ENCODE results near the gene CFAP73. TPM values are rescaled to one million over a fixed set of nuclear protein-coding genes. Genes with fewer than 3 reads are reported as not detected.

The CFAP73 gene
- total and polyA plus RNA-seq, 2 of the 8 experiments (the other 6 are each of a cell fraction or from before 2014, with no cell fraction given), result 0.45 to 0.56 TPM

- H3K27ac ChIP-seq (ENCODE audit: low read depth, low read length), result peak overlapping the region; percentile 84
- no peak for FAIRE-seq
- TF ChIP-seq RBBP5 (IDR thresholded peaks at IDR 0.05; ENCODE audit: borderline replicate concordance, low read depth, low read length) (peak; percentile 73; the same call in 1 of the 2 replicates), SIN3A (conservative IDR thresholded peaks at IDR 0.05 in 1 of 2, IDR thresholded peaks at IDR 0.05 in 1 of 2; ENCODE audit: low read depth in 1 of 2, low read length in 2 of 2) (peak in 1 of 2 experiments; percentile 42; a peak in 1 of 4 replicates), SUZ12 (IDR thresholded peaks at IDR 0.05; ENCODE audit: low read length) (no peak), KDM5A (IDR thresholded peaks at IDR 0.05; ENCODE audit: low read length) (no peak), CHD2 (IDR thresholded peaks at IDR 0.05; ENCODE audit: low read length) (peak; percentile 73), NANOG (IDR thresholded peaks at IDR 0.05; ENCODE audit: insufficient read depth, low read depth, low read length, poor library complexity, severe bottlenecking) (no peak), SIX5 (IDR thresholded peaks at IDR 0.05; ENCODE audit: low read depth, low read length) (no peak), CTBP2 (IDR thresholded peaks at IDR 0.05; ENCODE audit: borderline replicate concordance, insufficient read depth, insufficient read length, low read length) (no peak), EZH2 (IDR thresholded peaks at IDR 0.05; ENCODE audit: low read depth, low read length, severe bottlenecking) (no peak), GTF2F1 (IDR thresholded peaks at IDR 0.05; ENCODE audit: borderline replicate concordance, low read depth, low read length) (no peak), CEBPB (IDR thresholded peaks at IDR 0.05; ENCODE audit: low read depth, low read length) (no peak), SP1 (IDR thresholded peaks at IDR 0.05; ENCODE audit: low read depth, low read length) (peak; percentile 89), RNF2 (IDR thresholded peaks at IDR 0.05; ENCODE audit: borderline replicate concordance, low read depth, low read length, missing control alignments, poor library complexity, severe bottlenecking) (no peak)
Measured at GRCh38 chr12:113184900-113185179, 35.3 kb downstream of the CFAP73 start.

More at GRCh38 chr12:113184900-113185179, 35.3 kb downstream of the CFAP73 start:
- H2AK5ac ChIP-seq (ENCODE audit: low read depth, low read length), result no peak overlapping the region
- peak overlapping the region; percentile 75 to 90 (median 80) for H3K4me3 ChIP-seq (ENCODE audit: extremely low read depth in 1 of 4, insufficient read depth in 2 of 4, low read depth in 3 of 4, low read length in 4 of 4)
- no peak overlapping the region for H2BK20ac ChIP-seq (ENCODE audit: low read length)
- no peak overlapping the region for H3K14ac ChIP-seq (ENCODE audit: insufficient read length)
- peak; percentile 61 to 89 for DNase-seq (ENCODE audit: low read depth in 1 of 2, low spot score in 2 of 2)
- H3K27me3 ChIP-seq (replicated peaks in 1 of 4; ENCODE audit: control insufficient read depth in 3 of 4, extremely low read depth in 1 of 4, insufficient read depth in 3 of 4, low read length in 3 of 4), result no peaks in the 10 kb centered on the region
- ChIA-PET POLR2A (ENCODE audit: partially characterized antibody) (interaction anchor here (0.6 to 5.1 kb wide), 19 partner anchors 7 to 198 kb away, joined by 3 to 30 read pairs (median 5); partner anchors contain the start of genes CFAP73 and TPCN1), CTCF (ENCODE audit: partially characterized antibody) (interaction anchor here (1.3 to 2.4 kb wide), 3 partner anchors 10 to 241 kb away, joined by 3 to 12 read pairs (median 3); no protein-coding TSS in a partner anchor)
- peak overlapping the region; percentile 63 to 72 for H3K4me2 ChIP-seq (ENCODE audit: insufficient read depth in 1 of 2, low read depth in 2 of 2, low read length in 2 of 2)
- H2BK12ac ChIP-seq (ENCODE audit: low read depth, low read length), result no peak overlapping the region
- H4K20me1 ChIP-seq (replicated peaks in 1 of 2; ENCODE audit: control insufficient read depth in 1 of 2, insufficient read depth in 2 of 2, low read length in 2 of 2), result peaks cover 2 to 13% of the 10 kb centered on the region in 2 experiments
- H2BK5ac ChIP-seq (ENCODE audit: low read depth, low read length), result peak overlapping the region; percentile 88
- whole genome bisulfite sequencing, 2 experiments (ENCODE audit: extremely low coverage in 1 of 2, insufficient coverage in 1 of 2, insufficient read length in 1 of 2, insufficient replicate concordance in 2 of 2, low coverage in 1 of 2, low lambda C conversion rate in 2 of 2, missing lambda C conversion rate in 1 of 2), result 1% methylated on average over 15 of the region's 20 CpGs; no CpG with 5 or more reads in 1 of the 2 experiments
- peak overlapping the region; percentile 96 for H4K8ac ChIP-seq (ENCODE audit: extremely low read depth, insufficient read depth, low read length)
- peaks cover 9 to 46% of the 10 kb centered on the region in 2 experiments; a peak in 3 of 4 replicates for H3K79me2 ChIP-seq (ENCODE audit: control insufficient read depth in 1 of 2, insufficient read depth in 2 of 2, low read length in 2 of 2)
- peak overlapping the region; percentile 87 for H3K4ac ChIP-seq (replicated peaks; ENCODE audit: insufficient read length, low read depth, low read length)
- peak overlapping the region; percentile 88 for H4K91ac ChIP-seq (replicated peaks; ENCODE audit: insufficient read length, low read length)
- no peak overlapping the region for H2BK120ac ChIP-seq (replicated peaks; ENCODE audit: low read depth, low read length)
- peaks cover 0 to 6% (median 3%) of the 10 kb centered on the region in 4 experiments; a peak in 4 of 7 replicates for H3K4me1 ChIP-seq (replicated peaks in 1 of 4; ENCODE audit: control insufficient read depth in 3 of 4, insufficient read depth in 4 of 4, low read length in 3 of 4)
- H3K23me2 ChIP-seq (ENCODE audit: low read depth, low read length), result peaks cover 7% of the 10 kb centered on the region; the same call in 1 of the 2 replicates
- H2BK15ac ChIP-seq (ENCODE audit: low read length), result no peak overlapping the region
- peaks cover 13% of the 10 kb centered on the region for H3K79me1 ChIP-seq (ENCODE audit: low read depth, low read length)
- peak overlapping the region; percentile 39 for H4K5ac ChIP-seq (ENCODE audit: insufficient read length, low read depth, low read length)
- peak overlapping the region; percentile 58; the same call in 1 of the 2 replicates for H2AFZ ChIP-seq (ENCODE audit: low read length)
- peak overlapping the region; percentile 72 to 92 (median 90) for H3K9ac ChIP-seq (replicated peaks in 1 of 4; ENCODE audit: extremely low read depth in 1 of 4, low read depth in 3 of 4, low read length in 3 of 4)
- no peak overlapping the region for H3K23ac ChIP-seq (ENCODE audit: insufficient read length)
- no peaks in the 10 kb centered on the region for H3K9me3 ChIP-seq (ENCODE audit: insufficient read depth in 2 of 2, low read depth in 1 of 2, low read length in 1 of 2)
- peak overlapping the region; percentile 78; the same call in 1 of the 2 replicates for H3K18ac ChIP-seq (ENCODE audit: extremely low read depth, low read length)
- H3K36me3 ChIP-seq (ENCODE audit: control insufficient read depth in 2 of 4, insufficient read depth in 4 of 4, low read length in 3 of 4), result peaks cover 3 to 16% (median 10%) of the 10 kb centered on the region in 4 experiments; a peak in 7 of 8 replicates
- peak overlapping the region; percentile 91 for H3K56ac ChIP-seq (replicated peaks; ENCODE audit: insufficient read length, low read depth, low read length)

All from H1 (cell line).